SHP77 treated with DMSO at 0.1 percent for 48 hours (cell line): Measurements from ENCODE around the gene GABRB1.
"Not testable (repeated sequence)": the region's sequence is repeated elsewhere in the genome, so short reads cannot be mapped to it uniquely, and the experiment has no call there.

Source experiments
- DNase-seq: peaks from one replicate; lab custom pipeline; 2025; lab: John Stamatoyannopoulos, UW

GABRB1 gene

GRCh38 chr4:47309165-47309564 lies 277.8 kb downstream of the GABRB1 start:
- DNase-seq, result no peak

- DNase-seq, result no peak
These were observed 280.8 kb downstream of the GABRB1 start for GRCh38 chr4:47312170-47312569.

- no peak for DNase-seq
These were observed 282.0 kb downstream of the GABRB1 start for GRCh38 chr4:47313384-47313783.

- DNase-seq, result no peak
These were observed 284.0 kb downstream of the GABRB1 start for GRCh38 chr4:47315346-47315745.

GRCh38 chr4:47326025-47326424 lies 294.7 kb downstream of the GABRB1 start:
- DNase-seq, result no peak

- no peak for DNase-seq
These were observed 299.5 kb downstream of the GABRB1 start for GRCh38 chr4:47330866-47331265.

GRCh38 chr4:47334652-47335051 lies 303.3 kb downstream of the GABRB1 start:
- DNase-seq, result no peak

GRCh38 chr4:47337893-47338292 lies 306.5 kb downstream of the GABRB1 start:
- no peak for DNase-seq

- no peak for DNase-seq
These were observed 309.5 kb downstream of the GABRB1 start for GRCh38 chr4:47340914-47341313.

- no peak for DNase-seq
These were observed 311.4 kb downstream of the GABRB1 start for GRCh38 chr4:47342796-47343195.

- DNase-seq, result no peak
These were observed 318.0 kb downstream of the GABRB1 start for GRCh38 chr4:47349326-47349725.

- DNase-seq, result no peak
These were observed 324.2 kb downstream of the GABRB1 start for GRCh38 chr4:47355568-47355967.

- no peak for DNase-seq
These were observed 328.5 kb downstream of the GABRB1 start for GRCh38 chr4:47359891-47360290.

- DNase-seq, result no peak
These were observed 336.4 kb downstream of the GABRB1 start for GRCh38 chr4:47367761-47368160.

- DNase-seq, result no peak
These were observed 336.8 kb downstream of the GABRB1 start for GRCh38 chr4:47368211-47368610.

- no peak for DNase-seq
These were observed 341.2 kb downstream of the GABRB1 start for GRCh38 chr4:47372561-47372960.

GRCh38 chr4:47373174-47373573 lies 341.8 kb downstream of the GABRB1 start:
- no peak for DNase-seq

GRCh38 chr4:47373709-47374108 lies 342.3 kb downstream of the GABRB1 start:
- no peak for DNase-seq

- DNase-seq, result no peak
These were observed 343.1 kb downstream of the GABRB1 start for GRCh38 chr4:47374477-47374876.

GRCh38 chr4:47378021-47378530 lies 346.7 kb downstream of the GABRB1 start:
- not testable (repeated sequence) for DNase-seq

- no peak for DNase-seq
These were observed 349.8 kb downstream of the GABRB1 start for GRCh38 chr4:47381172-47381571.

GRCh38 chr4:47382846-47383360 lies 351.5 kb downstream of the GABRB1 start:
- DNase-seq, result no peak

GRCh38 chr4:47383829-47384427 lies 352.6 kb downstream of the GABRB1 start:
- DNase-seq, result no peak

- DNase-seq, result no peak
These were observed 354.8 kb downstream of the GABRB1 start for GRCh38 chr4:47386146-47386545.
